Lower leg skin (tissue), 3 donors: ENCODE measurements around the gene GRM7.

ENCODE experiments used
- CTCF ChIP-seq, 3 donors: fragments of 450-650 bp; IDR thresholded peaks; one replicate each; pipeline ENCODE4 v1.5.1; 2016; ENCODE audit warnings: antibody characterized with exemption in 3 of 3, mild to moderate bottlenecking in 3 of 3, moderate library complexity in 2 of 3
- POLR2A ChIP-seq, 2 donors: fragments of 450-650 bp; IDR thresholded peaks; one replicate each; pipeline ENCODE4 v1.6.1; 2016 to 2017; ENCODE audit warnings: antibody characterized with exemption in 2 of 2, mild to moderate bottlenecking in 1 of 2, moderate library complexity in 1 of 2

- no peak for TF ChIP-seq CTCF (IDR thresholded peaks at IDR 0.05)
- no peak for TF ChIP-seq POLR2A (IDR thresholded peaks at IDR 0.05)
Measured at GRCh38 chr3:6860954-6861624, at the start of gene GRM7.
